H1 (cell line): Measurements from ENCODE around the gene ZNF763. TPM values are rescaled to one million over a fixed set of nuclear protein-coding genes. Genes with fewer than 3 reads are reported as not detected.
A peak's percentile ranks its signal among the peaks of the same experiment; 100 is the strongest.

Experiments used
- CTCF ChIA-PET: fragments of 300-600 bp; sonication (Branson Sonifier 250); formaldehyde crosslinking; loops from one replicate; lab custom pipeline; 2021; ENCODE audit not compliant: partially characterized antibody; lab: Charles Lee
- POLR2A ChIA-PET: fragments of 300-600 bp; sonication (Branson Sonifier 250); formaldehyde crosslinking; loops from one replicate; lab custom pipeline; 2021; ENCODE audit warnings: inconsistent platforms; ENCODE audit not compliant: partially characterized antibody; lab: Charles Lee
- DNase-seq, 2 experiments: peaks; one replicate each; pipeline versions ENCODE4 v3.0.0 to v3.0.0-alpha.2; 2010 to 2022; ENCODE audit warnings: low spot score in 2 of 2, low read depth in 1 of 2, mixed read lengths in 1 of 2
- FAIRE-seq: peaks from 2 replicates; lab custom pipeline; 2011; peaks lifted over from hg19 to GRCh38; lab: Jason Lieb, UNC
- H2AFZ ChIP-seq: 2 replicates; pipeline ENCODE4 v1.8.1; 2012; ENCODE audit warnings: low read length, inconsistent platforms
- H2AK5ac ChIP-seq: 2 replicates; pipeline ENCODE4 v1.6.1; 2013; ENCODE audit warnings: low read depth, low read length
- H2BK120ac ChIP-seq: replicated peaks from 2 replicates; pipeline ENCODE3; 2013; ENCODE audit warnings: low read depth, low read length, inconsistent platforms
- H2BK12ac ChIP-seq: 2 replicates; pipeline ENCODE4 v1.6.1; 2013; ENCODE audit warnings: low read depth, low read length
- H2BK15ac ChIP-seq: 2 replicates; pipeline ENCODE4 v1.6.1; 2013; ENCODE audit warnings: low read length
- H2BK20ac ChIP-seq: 2 replicates; pipeline ENCODE4 v1.6.1; 2013; ENCODE audit warnings: low read length
- H2BK5ac ChIP-seq: 2 replicates; pipeline ENCODE4 v1.6.1; 2013; ENCODE audit warnings: low read depth, low read length
- H3K14ac ChIP-seq: 2 replicates; pipeline ENCODE4 v1.6.1; 2013; ENCODE audit warnings: inconsistent platforms; ENCODE audit not compliant: insufficient read length
- H3K18ac ChIP-seq: 2 replicates; pipeline ENCODE4 v1.6.1; 2013; ENCODE audit warnings: low read length; ENCODE audit errors: extremely low read depth
- H3K23ac ChIP-seq: 2 replicates; pipeline ENCODE4 v1.6.1; 2013; ENCODE audit warnings: inconsistent platforms; ENCODE audit not compliant: insufficient read length
- H3K23me2 ChIP-seq: 2 replicates; pipeline ENCODE4 v1.6.1; 2013; ENCODE audit warnings: low read depth, low read length
- H3K27ac ChIP-seq: 2 replicates; pipeline ENCODE4 v1.6.1; 2011; ENCODE audit warnings: low read depth, low read length, inconsistent platforms
- H3K27me3 ChIP-seq, 4 experiments: replicated peaks in 1 of 4; 1 replicate in 1 of 4; 2 replicates in 3 of 4; pipeline versions ENCODE4 v1.6.1 to v1.8.1; 2011 to 2013; ENCODE audit warnings: low read length in 3 of 4, mild to moderate bottlenecking in 3 of 4, inconsistent platforms in 2 of 4, mixed read lengths in 2 of 4, moderate library complexity in 1 of 4; ENCODE audit not compliant: control insufficient read depth in 3 of 4, insufficient read depth in 3 of 4; ENCODE audit errors: extremely low read depth in 1 of 4
- H3K36me3 ChIP-seq, 4 experiments: 2 replicates each; pipeline versions ENCODE4 v1.6.1 to v1.8.1; 2011 to 2013; ENCODE audit warnings: mild to moderate bottlenecking in 4 of 4, low read length in 3 of 4, moderate library complexity in 2 of 4, control low read depth in 1 of 4, inconsistent platforms in 1 of 4; ENCODE audit not compliant: insufficient read depth in 4 of 4, control insufficient read depth in 2 of 4
- H3K4ac ChIP-seq: replicated peaks from 2 replicates; pipeline ENCODE3; 2013; ENCODE audit warnings: low read length, low read depth, mixed read lengths, inconsistent platforms; ENCODE audit not compliant: insufficient read length
- H3K4me1 ChIP-seq, 4 experiments: replicated peaks in 1 of 4; 1 replicate in 1 of 4; 2 replicates in 3 of 4; pipeline versions ENCODE4 v1.6.1 to v1.8.1; 2011 to 2013; ENCODE audit warnings: low read length in 3 of 4, inconsistent platforms in 2 of 4, mixed read lengths in 1 of 4; ENCODE audit not compliant: insufficient read depth in 4 of 4, control insufficient read depth in 3 of 4
- H3K4me2 ChIP-seq, 2 experiments: 2 replicates each; pipeline versions ENCODE4 v1.6.1 to v1.8.1; 2011 to 2013; ENCODE audit warnings: low read depth in 2 of 2, low read length in 2 of 2, control low read depth in 1 of 2, inconsistent platforms in 1 of 2, mild to moderate bottlenecking in 1 of 2; ENCODE audit not compliant: insufficient read depth in 1 of 2
- H3K4me3 ChIP-seq, 4 experiments: fragments of 200-600, 300-600 bp in 1 of 4; sonication (generic), shearing (Covaris generic), sonication (Bioruptor Twin) in 1 of 4; 2 replicates each; pipeline versions ENCODE4 v1.5.1 to v1.8.1; 2011 to 2016; ENCODE audit warnings: low read length in 4 of 4, low read depth in 3 of 4, control low read depth in 2 of 4, inconsistent platforms in 2 of 4, mild to moderate bottlenecking in 2 of 4, mixed read lengths in 1 of 4, moderate library complexity in 1 of 4; ENCODE audit not compliant: insufficient read depth in 2 of 4; ENCODE audit errors: extremely low read depth in 1 of 4
- H3K56ac ChIP-seq: replicated peaks from 2 replicates; pipeline ENCODE3; 2013; ENCODE audit warnings: low read depth, mild to moderate bottlenecking, mixed read lengths, low read length, inconsistent platforms; ENCODE audit not compliant: insufficient read length
- H3K79me1 ChIP-seq: 2 replicates; pipeline ENCODE4 v1.6.1; 2013; ENCODE audit warnings: low read depth, low read length, control low read depth
- H3K79me2 ChIP-seq, 2 experiments: 2 replicates each; pipeline versions ENCODE4 v1.6.1 to v1.8.1; 2012 to 2013; ENCODE audit warnings: low read length in 2 of 2, mild to moderate bottlenecking in 2 of 2, inconsistent platforms in 1 of 2; ENCODE audit not compliant: insufficient read depth in 2 of 2, control insufficient read depth in 1 of 2
- H3K9ac ChIP-seq, 4 experiments: replicated peaks in 1 of 4; 1 replicate in 1 of 4; 2 replicates in 3 of 4; pipeline versions ENCODE4 v1.6.1 to v1.8.1; 2011 to 2013; ENCODE audit warnings: low read depth in 3 of 4, low read length in 3 of 4, control low read depth in 2 of 4, mild to moderate bottlenecking in 2 of 4, moderate library complexity in 2 of 4, inconsistent platforms in 1 of 4; ENCODE audit errors: extremely low read depth in 1 of 4
- H3K9me3 ChIP-seq, 2 experiments: 2 replicates each; pipeline versions ENCODE4 v1.6.1 to v1.8.1; 2012 to 2013; ENCODE audit warnings: mild to moderate bottlenecking in 2 of 2, moderate library complexity in 2 of 2, control low read depth in 1 of 2, inconsistent platforms in 1 of 2, low read depth in 1 of 2, low read length in 1 of 2, mixed read lengths in 1 of 2; ENCODE audit not compliant: insufficient read depth in 2 of 2
- H4K20me1 ChIP-seq, 2 experiments: replicated peaks in 1 of 2; 2 replicates each; pipeline versions ENCODE3 to v1.8.1; 2011 to 2013; ENCODE audit warnings: inconsistent platforms in 2 of 2, low read length in 2 of 2, mild to moderate bottlenecking in 1 of 2; ENCODE audit not compliant: insufficient read depth in 2 of 2, control insufficient read depth in 1 of 2
- H4K5ac ChIP-seq: 2 replicates; pipeline ENCODE4 v1.6.1; 2013; ENCODE audit warnings: low read length, low read depth, mixed read lengths, inconsistent platforms; ENCODE audit not compliant: insufficient read length
- H4K8ac ChIP-seq: 2 replicates; pipeline ENCODE4 v1.8.0; 2013; ENCODE audit warnings: mild to moderate bottlenecking, moderate library complexity, low read length, inconsistent platforms; ENCODE audit not compliant: insufficient read depth; ENCODE audit errors: extremely low read depth
- H4K91ac ChIP-seq: replicated peaks from 2 replicates; pipeline ENCODE3; 2013; ENCODE audit warnings: low read length, mixed read lengths, inconsistent platforms; ENCODE audit not compliant: insufficient read length
- ATF3 ChIP-seq: IDR thresholded peaks from 2 replicates; pipeline ENCODE4 v1.6.1; 2011; ENCODE audit warnings: low read depth, mild to moderate bottlenecking, low read length; ENCODE audit not compliant: insufficient read depth
- EP300 ChIP-seq, 2 experiments: IDR thresholded peaks; 1 replicate in 1 of 2; 2 replicates in 1 of 2; pipeline ENCODE4 v1.6.1; 2011 to 2012; ENCODE audit warnings: low read depth in 2 of 2, low read length in 2 of 2, mild to moderate bottlenecking in 2 of 2, borderline replicate concordance in 1 of 2, inconsistent platforms in 1 of 2, moderate library complexity in 1 of 2
- GABPA ChIP-seq: IDR thresholded peaks from 2 replicates; pipeline ENCODE4 v1.6.1; 2011; ENCODE audit warnings: mild to moderate bottlenecking, low read length, moderate library complexity, borderline replicate concordance; ENCODE audit not compliant: insufficient read depth
- RBBP5 ChIP-seq: IDR thresholded peaks from 2 replicates; pipeline ENCODE4 v1.7.1; 2012; ENCODE audit warnings: low read depth, mild to moderate bottlenecking, inconsistent platforms, low read length, moderate library complexity, borderline replicate concordance
- SIX5 ChIP-seq: IDR thresholded peaks from 2 replicates; pipeline ENCODE4 v1.6.1; 2011; ENCODE audit warnings: mild to moderate bottlenecking, low read depth, low read length
- ZNF274 ChIP-seq: IDR thresholded peaks from 2 replicates; pipeline ENCODE4 v1.7.0; 2012; ENCODE audit warnings: low read length, borderline replicate concordance; ENCODE audit errors: extremely low read depth
- polyA plus RNA-seq, 7 experiments: library from polyadenylated mRNA; depleted of rRNA in 3 of 7; stranded (reverse) in 5 of 7; unstranded in 2 of 7; fragments of >200 nt in 5 of 7; fragments of 200-250 nt in 2 of 7; gene quantifications; 1 replicate in 5 of 7; 2 replicates in 1 of 7; 4 replicates in 1 of 7; pipeline versions ENCODE4 v1.2.1 to v1.2.3, GENCODE V29; 2011 to 2013; ENCODE audit warnings: missing spikeins in 2 of 7, mixed read lengths in 2 of 7
- total RNA-seq: library from RNA; stranded (reverse); fragmentation: NEBNext Ultra II Directional; extraction: Animal tissue kit (Norgen Biotek cat#: 25700); gene quantifications from 2 replicates; pipeline ENCODE4 v1.2.1, GENCODE V29; 2021

The ZNF763 gene
- total and polyA plus RNA-seq, 2 of the 8 experiments (the other 6 are each of a cell fraction or from before 2014, with no cell fraction given): 0.39 to 1.7 TPM

DNA sequence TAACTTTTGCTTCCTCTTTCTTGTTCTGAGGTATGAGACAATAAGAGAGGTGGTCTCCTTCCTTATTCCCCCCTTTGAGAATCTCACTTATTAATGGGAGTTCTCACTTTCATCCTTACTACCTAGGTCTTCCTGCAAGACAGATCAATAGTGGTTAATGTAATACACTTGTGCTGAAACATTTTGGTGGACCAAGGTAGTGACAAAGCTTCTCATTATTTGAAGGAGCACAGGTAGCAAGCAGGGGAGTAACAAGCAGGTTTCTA is 22.1 kb upstream of the ZNF763 start:
- Histone ChIP-seq H3K56ac (no peak overlapping the region), H3K4me2 (no peak overlapping the region), H3K18ac (no peak overlapping the region), H3K27ac (no peak overlapping the region), H3K14ac (no peak overlapping the region), H2BK5ac (no peak overlapping the region), H3K79me2 (peaks cover 0 to 7% of the 10 kb centered on the region in 2 experiments; a peak in 2 of 4 replicates), H3K27me3 (no peaks in the 10 kb centered on the region), H2AK5ac (no peak overlapping the region), H4K5ac (no peak overlapping the region), H3K4ac (no peak overlapping the region), H3K4me1 (no peaks in the 10 kb centered on the region), H2BK12ac (no peak overlapping the region), H3K4me3 (no peak overlapping the region), H4K91ac (no peak overlapping the region), H2BK120ac (no peak overlapping the region), H4K20me1 (no peaks in the 10 kb centered on the region), H2BK20ac (no peak overlapping the region), H2AFZ (no peak overlapping the region), H3K79me1 (no peaks in the 10 kb centered on the region; the same call in 1 of the 2 replicates), H3K9ac (no peak overlapping the region), H3K36me3 (peaks cover 2 to 63% (median 11%) of the 10 kb centered on the region in 4 experiments; a peak in 6 of 8 replicates), H3K23me2 (no peaks in the 10 kb centered on the region), H2BK15ac (no peak overlapping the region), H3K23ac (no peak overlapping the region), H3K9me3 (peaks cover 63 to 87% of the 10 kb centered on the region in 2 experiments), H4K8ac (no peak overlapping the region)
- DNase-seq: no peak
- no peak for FAIRE-seq
- POLR2A ChIA-PET: no interaction called here
- TF ChIP-seq ATF3 (no peak), RBBP5 (no peak), GABPA (no peak), ZNF274 (peak; percentile 46; the same call in 1 of the 2 replicates), EP300 (IDR thresholded peaks at IDR 0.05; ENCODE audit: borderline replicate concordance in 1 of 2, low read depth in 2 of 2, low read length in 2 of 2) (peak in 1 of 2 experiments; percentile 67; a peak in 1 of 3 replicates), SIX5 (no peak)
- CTCF ChIA-PET: interaction anchor here (1.1 to 1.9 kb wide), 4 partner anchors 9 to 117 kb away, joined by 4 to 8 read pairs (median 6); no protein-coding TSS in a partner anchor
